ENCODE data around the gene KRT36. TPM values are rescaled to one million over a fixed set of nuclear protein-coding genes. Genes with fewer than 3 reads are reported as not detected.

Gene KRT36
- total and polyA plus RNA-seq, 2 experiments from 2014 or later = not detected

GRCh38 chr17:41480581-41480980, 9.1 kb downstream of the KRT36 start (continued):
- TF ChIP-seq POLR2AphosphoS5 (IDR thresholded peaks at IDR 0.05; ENCODE audit: low read depth) (no peak), ZNF114 (CRISPR knock-in tag; IDR thresholded peaks at IDR 0.05) (no peak)

- no peaks in the 10 kb centered on the region; the same call in 1 of the 2 replicates for H3K9me2 ChIP-seq (ENCODE audit: insufficient read depth)
- no peaks in the 10 kb centered on the region for H3K79me2 ChIP-seq (replicated peaks; ENCODE audit: insufficient read depth)
- H3K27ac Mint-ChIP-seq = no peak overlapping the region
- TF ChIP-seq CREB1 (CRISPR knock-in tag; IDR thresholded peaks at IDR 0.05; ENCODE audit: low read depth) (no peak), REST (IDR thresholded peaks at IDR 0.05; ENCODE audit: unreplicated experiment) (no peak), EZH2phosphoT487 (IDR thresholded peaks at IDR 0.05; ENCODE audit: unreplicated experiment) (no peak), STAT1 (IDR thresholded peaks at IDR 0.05; ENCODE audit: unreplicated experiment) (no peak), POLR2AphosphoS5 (IDR thresholded peaks at IDR 0.05; ENCODE audit: low read depth) (no peak), ETS1 (IDR thresholded peaks at IDR 0.05) (no peak)
- H3K4me3 Mint-ChIP-seq = no peak overlapping the region
- no peaks in the 10 kb centered on the region for H3K36me3 ChIP-seq (ENCODE audit: insufficient read depth)
- H3K27ac ChIP-seq (ENCODE audit: low read depth) = no peak overlapping the region
- ATAC-seq (no peak), DNase-seq (ENCODE audit: low spot score) (no peak)
- H3K4me1 ChIP-seq (ENCODE audit: insufficient read depth) = no peaks in the 10 kb centered on the region
- no peak overlapping the region for H2AFZ ChIP-seq
- H3K9me3 Mint-ChIP-seq = no peaks in the 10 kb centered on the region
- no peaks in the 10 kb centered on the region for H3K4me1 Mint-ChIP-seq
- H3K4me3 ChIP-seq = no peak overlapping the region
- H4K20me1 ChIP-seq (replicated peaks; ENCODE audit: insufficient read depth) = no peaks in the 10 kb centered on the region
- no peaks in the 10 kb centered on the region for H3F3A ChIP-seq (replicated peaks; ENCODE audit: low read depth)
- no peaks in the 10 kb centered on the region for H3K27me3 ChIP-seq (ENCODE audit: insufficient read depth)
- peaks cover 12% of the 10 kb centered on the region for H3K27me3 Mint-ChIP-seq (ENCODE audit: insufficient read depth, low read depth, poor library complexity)
- no peak overlapping the region for H3K4me2 ChIP-seq
- H3K36me3 Mint-ChIP-seq (ENCODE audit: low read depth) = no peaks in the 10 kb centered on the region
These were observed 9.6 kb downstream of the KRT36 start for GRCh38 chr17:41480136-41480535.

- no peak overlapping the region for H3K27ac ChIP-seq (ENCODE audit: low read depth)
- H3K27ac Mint-ChIP-seq = no peak overlapping the region
- ATAC-seq = no peak
- H3K4me3 ChIP-seq = no peak overlapping the region
- H3K4me2 ChIP-seq = no peak overlapping the region
- no peaks in the 10 kb centered on the region for H3K27me3 ChIP-seq (ENCODE audit: insufficient read depth)
- DNase-seq (ENCODE audit: low spot score) = no peak
- no peak overlapping the region for H2AFZ ChIP-seq
- H3K9me2 ChIP-seq (ENCODE audit: insufficient read depth) = no peaks in the 10 kb centered on the region; the same call in 1 of the 2 replicates
- H3F3A ChIP-seq (replicated peaks; ENCODE audit: low read depth) = no peaks in the 10 kb centered on the region
- H3K79me2 ChIP-seq (replicated peaks; ENCODE audit: insufficient read depth) = no peaks in the 10 kb centered on the region
- H4K20me1 ChIP-seq (replicated peaks; ENCODE audit: insufficient read depth) = no peaks in the 10 kb centered on the region
- H3K4me3 Mint-ChIP-seq = no peak overlapping the region
- no peaks in the 10 kb centered on the region for H3K36me3 ChIP-seq (ENCODE audit: insufficient read depth)
- H3K4me1 Mint-ChIP-seq = no peaks in the 10 kb centered on the region
- no peaks in the 10 kb centered on the region for H3K36me3 Mint-ChIP-seq (ENCODE audit: low read depth)
- peaks cover 4% of the 10 kb centered on the region for H3K27me3 Mint-ChIP-seq (ENCODE audit: insufficient read depth, low read depth, poor library complexity)
- no peaks in the 10 kb centered on the region for H3K9me3 Mint-ChIP-seq
- no peaks in the 10 kb centered on the region for H3K4me1 ChIP-seq (ENCODE audit: insufficient read depth)
- TF ChIP-seq EZH2 (IDR thresholded peaks at IDR 0.05; ENCODE audit: low read depth, unreplicated experiment) = no peak
- TF ChIP-seq ZNF331 (CRISPR knock-in tag; IDR thresholded peaks at IDR 0.05; ENCODE audit: low read depth) = no peak
- TF ChIP-seq ZNF462 (CRISPR knock-in tag; IDR thresholded peaks at IDR 0.05) = no peak
- TF ChIP-seq CREB1 (CRISPR knock-in tag; IDR thresholded peaks at IDR 0.05; ENCODE audit: low read depth) = no peak
These were observed 11.5 kb downstream of the KRT36 start for GRCh38 chr17:41478237-41478636.
